K562 (cell line): ENCODE results near the gene RIPPLY3. TPM values are rescaled to one million over a fixed set of nuclear protein-coding genes. Genes with fewer than 3 reads are reported as not detected.
"Not testable (repeated sequence)": the region's sequence is repeated elsewhere in the genome, so short reads cannot be mapped to it uniquely, and the experiment has no call there.

Source experiments
- ATAC-seq: fragments of 200-7000 bp; cut with Tn5 transposase; 3 replicates; pipeline ENCODE4 v1.9.1; 2020; ENCODE audit warnings: moderate library complexity
- BruUV-seq: library from RNA; stranded (reverse); fragments of 400-500 nt; replicated peaks from 2 replicates; lab custom pipeline; 2021; lab: Mats Ljungman, UMichigan
- CTCF ChIA-PET: fragments of 300-600 bp; formaldehyde crosslinking; extraction: SDS; loops from one replicate; lab custom pipeline; 2021; ENCODE audit warnings: low intra/inter-chr PET ratio; lab: Yijun Ruan, JAX
- POLR2A ChIA-PET: fragments of 300-600, 350-650 bp; sonication (Branson Sonifier 250); formaldehyde crosslinking; extraction: SDS; loops from one replicate; lab custom pipeline; 2021; ENCODE audit warnings: antibody characterized with exemption, inconsistent platforms; lab: Yijun Ruan, JAX
- DNase-seq, 4 experiments: peaks; one replicate each; pipeline versions ENCODE4 v3.0.0 to v3.0.0-alpha.2; 2011 to 2018; ENCODE audit warnings: low spot score in 3 of 4, mixed read lengths in 3 of 4; ENCODE audit errors: extremely low read depth in 1 of 4
- FAIRE-seq: peaks from 2 replicates; lab custom pipeline; 2011; peaks lifted over from hg19 to GRCh38; lab: Jason Lieb, UNC
- H2AFZ ChIP-seq: 2 replicates; pipeline ENCODE4 v1.6.0; 2011; ENCODE audit warnings: low read depth, low read length, control low read depth, inconsistent platforms
- H3K27ac ChIP-seq: fragments of 200-600 bp; 3 replicates; pipeline ENCODE4 v1.8.0; 2011; ENCODE audit warnings: low read depth, mild to moderate bottlenecking, control low read depth, inconsistent platforms, low read length, moderate library complexity, mixed read lengths; ENCODE audit errors: extremely low read depth
- H3K27me3 ChIP-seq, 2 experiments: fragments of 300-600 bp in 1 of 2; 2 replicates in 1 of 2; 3 replicates in 1 of 2; pipeline versions ENCODE4 v1.6.0 to v1.8.0; 2011; ENCODE audit warnings: inconsistent platforms in 2 of 2, low read length in 2 of 2, mild to moderate bottlenecking in 1 of 2, mixed read lengths in 1 of 2, moderate library complexity in 1 of 2; ENCODE audit not compliant: control insufficient read depth in 2 of 2, insufficient read depth in 2 of 2
- H3K36me3 ChIP-seq: fragments of 300-600 bp; 3 replicates; pipeline ENCODE4 v1.8.0; 2011; ENCODE audit warnings: mild to moderate bottlenecking, low read length, inconsistent platforms; ENCODE audit not compliant: control insufficient read depth, insufficient read depth
- H3K4me1 ChIP-seq, 2 experiments: fragments of 200-600 bp in 1 of 2; replicated peaks in 1 of 2; 2 replicates in 1 of 2; 3 replicates in 1 of 2; pipeline versions ENCODE4 v1.5.1 to v1.8.0; 2011; ENCODE audit warnings: inconsistent platforms in 2 of 2, low read length in 2 of 2, mild to moderate bottlenecking in 1 of 2, mixed read lengths in 1 of 2, moderate library complexity in 1 of 2; ENCODE audit not compliant: control insufficient read depth in 2 of 2, insufficient read depth in 2 of 2
- H3K4me2 ChIP-seq: 2 replicates; pipeline ENCODE4 v1.6.1; 2011; ENCODE audit warnings: low read length, control low read depth, inconsistent platforms, mixed read lengths; ENCODE audit not compliant: insufficient read depth
- H3K4me3 ChIP-seq: fragments of 200-600 bp; sonication (generic), shearing (Covaris generic); 2 replicates; pipeline ENCODE4 v1.5.1; 2016; ENCODE audit warnings: control low read depth, inconsistent platforms
- H3K79me2 ChIP-seq: fragments of 200-600 bp; 3 replicates; pipeline ENCODE4 v1.8.0; 2011; ENCODE audit warnings: low read length, inconsistent platforms; ENCODE audit not compliant: control insufficient read depth, insufficient read depth
- H3K9ac ChIP-seq, 2 experiments: 2 replicates each; pipeline versions ENCODE4 v1.6.0 to v1.6.1; 2011; ENCODE audit warnings: low read depth in 2 of 2, low read length in 2 of 2, control low read depth in 1 of 2, inconsistent platforms in 1 of 2, mild to moderate bottlenecking in 1 of 2, mixed read lengths in 1 of 2; ENCODE audit not compliant: insufficient read depth in 1 of 2
- H3K9me1 ChIP-seq: one replicate; pipeline ENCODE4 v1.6.0; 2011; ENCODE audit warnings: inconsistent platforms, mild to moderate bottlenecking, low read length, moderate library complexity; ENCODE audit not compliant: control insufficient read depth, insufficient read depth
- H3K9me3 ChIP-seq: replicated peaks from 2 replicates; pipeline ENCODE4 v1.5.1; 2011; ENCODE audit warnings: low read depth, low read length, inconsistent platforms; ENCODE audit not compliant: control insufficient read depth, insufficient read depth
- H4K20me1 ChIP-seq: replicated peaks from 2 replicates; pipeline ENCODE4 v1.6.1; 2011; ENCODE audit warnings: low read length, inconsistent platforms, mixed read lengths; ENCODE audit not compliant: control insufficient read depth, insufficient read depth
- ARNT ChIP-seq, 2 experiments: fragments of 450-650 bp; IDR thresholded peaks; 2 replicates each; pipeline ENCODE4 v1.6.1; 2016; ENCODE audit warnings: mild to moderate bottlenecking in 1 of 2
- CC2D1A ChIP-seq: fragments of 450-650 bp; IDR thresholded peaks from 2 replicates; pipeline ENCODE4 v1.6.1; 2017; ENCODE audit warnings: mild to moderate bottlenecking
- CEBPB ChIP-seq: fragments of 450-650 bp; IDR thresholded peaks from 2 replicates; pipeline ENCODE4 v1.6.1; 2016; ENCODE audit warnings: missing genetic modification characterization, missing compliant biosample characterization
- DPF2 ChIP-seq: fragments of 450-650 bp; IDR thresholded peaks from 2 replicates; pipeline ENCODE4 v1.6.1; 2016
- KDM1A ChIP-seq, 2 experiments: fragments of 450-650 bp; IDR thresholded peaks; 2 replicates each; pipeline ENCODE4 v1.6.1; 2016; ENCODE audit warnings: mild to moderate bottlenecking in 2 of 2
- MYC ChIP-seq, 2 experiments: fragments of 250-450 bp in 1 of 2; sonication (Bioruptor Pico) in 1 of 2; IDR thresholded peaks; 2 replicates each; pipeline versions ENCODE4 v1.5.1 to v1.6.1; 2012 to 2021; ENCODE audit warnings: low read depth in 2 of 2, borderline replicate concordance in 1 of 2, improper control_type of control experiment in 1 of 2, low read length in 1 of 2, mild to moderate bottlenecking in 1 of 2, moderate library complexity in 1 of 2
- SREBF1 ChIP-seq: fragments of 150-350 bp; IDR thresholded peaks from 2 replicates; pipeline ENCODE4 v1.6.1; 2014; ENCODE audit warnings: antibody characterized with exemption, low read depth, low read length, borderline replicate concordance
- TOE1 ChIP-seq, 2 experiments: fragments of 450-650 bp in 1 of 2; sonication (generic) in 1 of 2; formaldehyde crosslinking in 1 of 2; IDR thresholded peaks; 2 replicates each; pipeline versions ENCODE4 v1.7.1 to v1.8.0; 2016 to 2022; ENCODE audit warnings: borderline replicate concordance in 2 of 2, mild to moderate bottlenecking in 2 of 2, antibody characterized with exemption in 1 of 2, inconsistent platforms in 1 of 2, low read depth in 1 of 2, missing genetic modification reagents in 1 of 2, moderate library complexity in 1 of 2
- ZNF764 ChIP-seq: fragments of 250-450 bp; sonication (Bioruptor Pico); IDR thresholded peaks from 2 replicates; pipeline ENCODE4 v1.4.0; 2020; ENCODE audit warnings: low read depth, mild to moderate bottlenecking, moderate library complexity
- WGBS: fragments of 100-300 bp; shearing (Covaris generic); methylation state at CpG from one replicate; pipeline ENCODE4 v1.1.6; 2016; ENCODE audit warnings: low coverage, mixed read lengths; ENCODE audit not compliant: insufficient coverage; ENCODE audit errors: missing lambda C conversion rate; 5-methylcytosine and 5-hydroxymethylcytosine counted together
- in situ Hi-C: fragments of 300-500 bp; cut with MboI; formaldehyde crosslinking; loops from 4 replicates; pipeline ENCODE4 v1.15.0; 2018; ENCODE audit warnings: inconsistent platforms, mixed read lengths
- intact Hi-C: fragments of 100-400 bp; cut with micrococcal nuclease; formaldehyde crosslinking; loops from 2 replicates; pipeline ENCODE4 v1.14.2; 2022
- polyA plus RNA-seq, 8 experiments: library from polyadenylated mRNA; depleted of rRNA in 4 of 8; stranded (reverse) in 5 of 8; unstranded in 3 of 8; fragments of >200 nt; fragmentation: Nextera tagmentation in 2 of 8; fragmentation: Illumina TruSeq in 1 of 8; extraction: Ambion mirVana in 2 of 8; extraction: Trizol in 1 of 8; gene quantifications; 2 replicates each; pipeline versions ENCODE4 v1.2.1 to v1.2.3, GENCODE V29; 2011 to 2014; ENCODE audit warnings: inconsistent platforms in 1 of 8, missing spikeins in 1 of 8
- total RNA-seq, 7 experiments: library from RNA; depleted of rRNA in 6 of 7; stranded (reverse); fragments of >200 nt in 6 of 7; fragmentation: Illumina TruSeq in 2 of 7; extraction: Trizol in 2 of 7; gene quantifications; 2 replicates each; pipeline versions ENCODE4 v1.2.1 to v1.2.3, GENCODE V29; 2011 to 2021; ENCODE audit warnings: low replicate concordance in 1 of 7
- TF ChIP-seq, protein P1 (sequence below): fragments of 450-650 bp; IDR thresholded peaks from 2 replicates; pipeline ENCODE4 v1.6.1; 2017; ENCODE audit warnings: antibody characterized with exemption
- TF ChIP-seq, protein P2 (sequence below): fragments of 450-650 bp; IDR thresholded peaks from 2 replicates; pipeline ENCODE4 v1.6.1; 2016; ENCODE audit warnings: mild to moderate bottlenecking
- TF ChIP-seq, protein P3 (sequence below): fragments of 450-650 bp; IDR thresholded peaks from 2 replicates; pipeline ENCODE4 v1.6.1; 2016; ENCODE audit warnings: borderline replicate concordance
- TF ChIP-seq, protein P4 (sequence below): fragments of 450-650 bp; IDR thresholded peaks from 2 replicates; pipeline ENCODE4 v1.6.1; 2016; ENCODE audit warnings: low read depth, mild to moderate bottlenecking, moderate library complexity

The RIPPLY3 gene
- total and polyA plus RNA-seq, 9 of the 15 experiments (the other 6 are each of a cell fraction or from before 2014, with no cell fraction given) = not detected

DNA sequence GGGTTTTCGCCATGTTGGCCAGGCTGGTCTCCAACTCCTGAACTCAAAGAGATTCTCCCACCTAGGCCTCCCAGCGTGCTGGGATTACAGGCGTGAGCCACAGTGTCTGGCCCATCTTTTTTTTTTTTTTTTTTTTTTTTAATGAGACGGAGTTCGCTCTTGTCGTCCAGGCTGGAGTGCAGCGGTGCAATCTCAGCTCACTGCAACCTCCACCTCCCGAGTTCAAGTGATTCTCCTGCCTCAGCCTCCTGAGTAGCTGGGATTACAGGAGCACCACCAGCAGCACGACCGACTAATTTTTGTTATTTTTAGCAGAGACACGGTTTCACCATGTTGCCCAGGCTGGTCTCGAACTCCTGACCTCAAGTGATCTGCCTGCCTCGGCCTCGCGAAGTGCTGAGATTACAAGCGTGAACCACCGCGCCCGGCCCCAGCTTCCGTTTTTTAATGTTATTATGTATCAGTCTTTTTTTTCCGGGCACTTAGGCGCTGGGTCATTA, 17.3 kb upstream of the RIPPLY3 start:
- Histone ChIP-seq H3K4me1 (peaks cover 7 to 19% of the 10 kb centered on the region in 2 experiments), H2AFZ (peak overlapping the region; percentile 99), H3K4me2 (peak overlapping the region; percentile 87), H3K9ac (peak overlapping the region; percentile 83 to 97), H3K4me3 (peak overlapping the region; percentile 62), H3K27ac (peak overlapping the region; percentile 93)
- BruUV-seq; intact Hi-C loops; H3K9me3 ChIP-seq; H3K9me1 ChIP-seq; DNase-seq; H3K36me3 ChIP-seq; in situ Hi-C loops; ATAC-seq; H4K20me1 ChIP-seq; H3K79me2 ChIP-seq; H3K27me3 ChIP-seq; FAIRE-seq; TF ChIP-seq TOE1 (CRISPR knock-in tag; IDR thresholded peaks at IDR 0.05; ENCODE audit: borderline replicate concordance, low read depth); MYC (IDR thresholded peaks at IDR 0.05; ENCODE audit: low read depth, low read length): not testable (repeated sequence)
- CTCF ChIA-PET = interaction anchor here (1.7 to 2.0 kb wide), 2 partner anchors 13 to 21 kb away, joined by 9 to 11 read pairs; no protein-coding TSS in a partner anchor
- POLR2A ChIA-PET = interaction anchor here (0.6 to 2.2 kb wide), 14 partner anchors 10 to 575 kb away, joined by 3 to 8 read pairs (median 3); partner anchors contain the start of gene HLCS
- WGBS = 29% methylated on average over 20 of the region's 22 CpGs
- TF ChIP-seq CEBPB (tag) = peak; percentile 28; the same call in 1 of the 2 replicates
- peak; percentile 69 to 85 for TF ChIP-seq KDM1A (IDR thresholded peaks at IDR 0.05)
- peak; percentile 72 for TF ChIP-seq TOE1 (IDR thresholded peaks at IDR 0.05; ENCODE audit: borderline replicate concordance)
- TF ChIP-seq, protein P1, sequence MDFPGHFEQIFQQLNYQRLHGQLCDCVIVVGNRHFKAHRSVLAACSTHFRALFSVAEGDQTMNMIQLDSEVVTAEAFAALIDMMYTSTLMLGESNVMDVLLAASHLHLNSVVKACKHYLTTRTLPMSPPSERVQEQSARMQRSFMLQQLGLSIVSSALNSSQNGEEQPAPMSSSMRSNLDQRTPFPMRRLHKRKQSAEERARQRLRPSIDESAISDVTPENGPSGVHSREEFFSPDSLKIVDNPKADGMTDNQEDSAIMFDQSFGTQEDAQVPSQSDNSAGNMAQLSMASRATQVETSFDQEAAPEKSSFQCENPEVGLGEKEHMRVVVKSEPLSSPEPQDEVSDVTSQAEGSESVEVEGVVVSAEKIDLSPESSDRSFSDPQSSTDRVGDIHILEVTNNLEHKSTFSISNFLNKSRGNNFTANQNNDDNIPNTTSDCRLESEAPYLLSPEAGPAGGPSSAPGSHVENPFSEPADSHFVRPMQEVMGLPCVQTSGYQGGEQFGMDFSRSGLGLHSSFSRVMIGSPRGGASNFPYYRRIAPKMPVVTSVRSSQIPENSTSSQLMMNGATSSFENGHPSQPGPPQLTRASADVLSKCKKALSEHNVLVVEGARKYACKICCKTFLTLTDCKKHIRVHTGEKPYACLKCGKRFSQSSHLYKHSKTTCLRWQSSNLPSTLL = 0 out of 2 replicates have a peak, but pooled peaks have one; percentile 10
- TF ChIP-seq CC2D1A = 0 out of 2 replicates have a peak, but pooled peaks have one; percentile 52
- 0 out of 2 replicates have a peak, but pooled peaks have one; percentile 37 for TF ChIP-seq DPF2
- TF ChIP-seq, protein P2, sequence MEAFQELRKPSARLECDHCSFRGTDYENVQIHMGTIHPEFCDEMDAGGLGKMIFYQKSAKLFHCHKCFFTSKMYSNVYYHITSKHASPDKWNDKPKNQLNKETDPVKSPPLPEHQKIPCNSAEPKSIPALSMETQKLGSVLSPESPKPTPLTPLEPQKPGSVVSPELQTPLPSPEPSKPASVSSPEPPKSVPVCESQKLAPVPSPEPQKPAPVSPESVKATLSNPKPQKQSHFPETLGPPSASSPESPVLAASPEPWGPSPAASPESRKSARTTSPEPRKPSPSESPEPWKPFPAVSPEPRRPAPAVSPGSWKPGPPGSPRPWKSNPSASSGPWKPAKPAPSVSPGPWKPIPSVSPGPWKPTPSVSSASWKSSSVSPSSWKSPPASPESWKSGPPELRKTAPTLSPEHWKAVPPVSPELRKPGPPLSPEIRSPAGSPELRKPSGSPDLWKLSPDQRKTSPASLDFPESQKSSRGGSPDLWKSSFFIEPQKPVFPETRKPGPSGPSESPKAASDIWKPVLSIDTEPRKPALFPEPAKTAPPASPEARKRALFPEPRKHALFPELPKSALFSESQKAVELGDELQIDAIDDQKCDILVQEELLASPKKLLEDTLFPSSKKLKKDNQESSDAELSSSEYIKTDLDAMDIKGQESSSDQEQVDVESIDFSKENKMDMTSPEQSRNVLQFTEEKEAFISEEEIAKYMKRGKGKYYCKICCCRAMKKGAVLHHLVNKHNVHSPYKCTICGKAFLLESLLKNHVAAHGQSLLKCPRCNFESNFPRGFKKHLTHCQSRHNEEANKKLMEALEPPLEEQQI = peak; percentile 67
- peak; percentile 70; the same call in 1 of the 2 replicates for TF ChIP-seq MYC (CRISPR knock-in tag; IDR thresholded peaks at IDR 0.05; ENCODE audit: borderline replicate concordance, low read depth)
- TF ChIP-seq, protein P3, sequence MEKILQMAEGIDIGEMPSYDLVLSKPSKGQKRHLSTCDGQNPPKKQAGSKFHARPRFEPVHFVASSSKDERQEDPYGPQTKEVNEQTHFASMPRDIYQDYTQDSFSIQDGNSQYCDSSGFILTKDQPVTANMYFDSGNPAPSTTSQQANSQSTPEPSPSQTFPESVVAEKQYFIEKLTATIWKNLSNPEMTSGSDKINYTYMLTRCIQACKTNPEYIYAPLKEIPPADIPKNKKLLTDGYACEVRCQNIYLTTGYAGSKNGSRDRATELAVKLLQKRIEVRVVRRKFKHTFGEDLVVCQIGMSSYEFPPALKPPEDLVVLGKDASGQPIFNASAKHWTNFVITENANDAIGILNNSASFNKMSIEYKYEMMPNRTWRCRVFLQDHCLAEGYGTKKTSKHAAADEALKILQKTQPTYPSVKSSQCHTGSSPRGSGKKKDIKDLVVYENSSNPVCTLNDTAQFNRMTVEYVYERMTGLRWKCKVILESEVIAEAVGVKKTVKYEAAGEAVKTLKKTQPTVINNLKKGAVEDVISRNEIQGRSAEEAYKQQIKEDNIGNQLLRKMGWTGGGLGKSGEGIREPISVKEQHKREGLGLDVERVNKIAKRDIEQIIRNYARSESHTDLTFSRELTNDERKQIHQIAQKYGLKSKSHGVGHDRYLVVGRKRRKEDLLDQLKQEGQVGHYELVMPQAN = peak; percentile 51; the same call in 1 of the 2 replicates
- TF ChIP-seq SREBF1 = 0 out of 2 replicates have a peak, but pooled peaks have one; percentile 17
- TF ChIP-seq, protein P4, sequence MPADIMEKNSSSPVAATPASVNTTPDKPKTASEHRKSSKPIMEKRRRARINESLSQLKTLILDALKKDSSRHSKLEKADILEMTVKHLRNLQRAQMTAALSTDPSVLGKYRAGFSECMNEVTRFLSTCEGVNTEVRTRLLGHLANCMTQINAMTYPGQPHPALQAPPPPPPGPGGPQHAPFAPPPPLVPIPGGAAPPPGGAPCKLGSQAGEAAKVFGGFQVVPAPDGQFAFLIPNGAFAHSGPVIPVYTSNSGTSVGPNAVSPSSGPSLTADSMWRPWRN = peak; percentile 34; the same call in 1 of the 2 replicates
- peak; percentile 45 to 59; a peak in 1 of 4 replicates for TF ChIP-seq ARNT (IDR thresholded peaks at IDR 0.05)
- peak; percentile 53; the same call in 1 of the 2 replicates for TF ChIP-seq ZNF764
